Measurements from ENCODE around the gene SH3RF2. TPM values are rescaled to one million over a fixed set of nuclear protein-coding genes. Genes with fewer than 3 reads are reported as not detected.

SH3RF2 gene
- total and polyA plus RNA-seq, 4 donors: 1.0 to 10.5 (median 4.9) TPM

GRCh38 chr5:146071171-146071570 lies 134.8 kb downstream of the SH3RF2 start:
- Histone ChIP-seq H3K4me3 (ENCODE audit: low read depth in 1 of 3, low read length in 3 of 3) (no peak overlapping the region), H3K9me3 (ENCODE audit: control insufficient read depth in 4 of 4, low read length in 3 of 4) (no peaks in the 10 kb centered on the region), H3K9ac (ENCODE audit: low read depth in 1 of 2, low read length in 2 of 2) (no peak overlapping the region), H3K27me3 (ENCODE audit: control insufficient read depth in 4 of 4, insufficient read depth in 4 of 4, low read length in 3 of 4) (no peaks in the 10 kb centered on the region), H3K27ac (ENCODE audit: low read depth in 1 of 2, low read length in 2 of 2) (no peak overlapping the region), H3K36me3 (ENCODE audit: control insufficient read depth in 4 of 4, insufficient read depth in 3 of 4, low read depth in 1 of 4, low read length in 3 of 4) (no peaks in the 10 kb centered on the region), H3K4me1 (ENCODE audit: control insufficient read depth in 4 of 4, insufficient read depth in 4 of 4, low read length in 3 of 4) (no peaks in the 10 kb centered on the region)
- 66% methylated on average over 4 of the region's 4 CpGs for WGBS
- DNase-seq (ENCODE audit: low spot score): no peak
- no peak for TF ChIP-seq ATF3 (IDR thresholded peaks at IDR 0.05)
- no peak for TF ChIP-seq FOXA1 (IDR thresholded peaks at IDR 0.05)
- TF ChIP-seq MAX (IDR thresholded peaks at IDR 0.05): no peak
- no peak for TF ChIP-seq HNF4A (conservative IDR thresholded peaks at IDR 0.05)

GRCh38 chr5:146072595-146072994 lies 136.2 kb downstream of the SH3RF2 start:
- Histone ChIP-seq H3K9me3 (ENCODE audit: control insufficient read depth in 4 of 4, low read length in 3 of 4) (no peaks in the 10 kb centered on the region), H3K4me1 (ENCODE audit: control insufficient read depth in 4 of 4, insufficient read depth in 4 of 4, low read length in 3 of 4) (no peaks in the 10 kb centered on the region), H3K27ac (ENCODE audit: low read depth in 1 of 2, low read length in 2 of 2) (no peak overlapping the region), H3K4me3 (ENCODE audit: low read depth in 1 of 3, low read length in 3 of 3) (no peak overlapping the region), H3K9ac (ENCODE audit: low read depth in 1 of 2, low read length in 2 of 2) (no peak overlapping the region), H3K27me3 (ENCODE audit: control insufficient read depth in 4 of 4, insufficient read depth in 4 of 4, low read length in 3 of 4) (no peaks in the 10 kb centered on the region), H3K36me3 (ENCODE audit: control insufficient read depth in 4 of 4, insufficient read depth in 3 of 4, low read depth in 1 of 4, low read length in 3 of 4) (no peaks in the 10 kb centered on the region)
- DNase-seq (ENCODE audit: low spot score): no peak
- 93% methylated on average over 2 of the region's 2 CpGs for WGBS
- TF ChIP-seq TAF1 (conservative IDR thresholded peaks at IDR 0.05): no peak
- no peak for TF ChIP-seq ZBTB33 (IDR thresholded peaks at IDR 0.05)
- TF ChIP-seq SP1 (IDR thresholded peaks at IDR 0.05): no peak
- TF ChIP-seq CTCF (IDR thresholded peaks at IDR 0.05; ENCODE audit: low read depth, low read length, missing input control): no peak
- no peak for TF ChIP-seq HNF4A (conservative IDR thresholded peaks at IDR 0.05)
- no peak for TF ChIP-seq HNF4G (IDR thresholded peaks at IDR 0.05)

GRCh38 chr5:146073239-146073900 lies 137.0 kb downstream of the SH3RF2 start:
- Histone ChIP-seq H3K27ac (ENCODE audit: low read depth in 1 of 2, low read length in 2 of 2) (no peak overlapping the region), H3K27me3 (ENCODE audit: control insufficient read depth in 4 of 4, insufficient read depth in 4 of 4, low read length in 3 of 4) (no peaks in the 10 kb centered on the region), H3K36me3 (ENCODE audit: control insufficient read depth in 4 of 4, insufficient read depth in 3 of 4, low read depth in 1 of 4, low read length in 3 of 4) (peaks cover 0 to under 1% (median 0%) of the 10 kb centered on the region in 4 donors), H3K9ac (ENCODE audit: low read depth in 1 of 2, low read length in 2 of 2) (no peak overlapping the region), H3K4me1 (ENCODE audit: control insufficient read depth in 4 of 4, insufficient read depth in 4 of 4, low read length in 3 of 4) (no peaks in the 10 kb centered on the region), H3K9me3 (ENCODE audit: control insufficient read depth in 4 of 4, low read length in 3 of 4) (no peaks in the 10 kb centered on the region), H3K4me3 (ENCODE audit: low read depth in 1 of 3, low read length in 3 of 3) (no peak overlapping the region)
- DNase-seq (ENCODE audit: low spot score): no peak
- TF ChIP-seq NR2F2 (IDR thresholded peaks at IDR 0.05): no peak
- no peak for TF ChIP-seq YY1 (IDR thresholded peaks at IDR 0.05)
- no peak for TF ChIP-seq FOXA2 (IDR thresholded peaks at IDR 0.05)
- TF ChIP-seq ATF3 (IDR thresholded peaks at IDR 0.05): no peak
- TF ChIP-seq FOXA1 (IDR thresholded peaks at IDR 0.05): no peak
- no peak for TF ChIP-seq HNF4G (IDR thresholded peaks at IDR 0.05)
- WGBS: 62% methylated on average over 9 of the region's 9 CpGs

Measured in liver (tissue), 9 donors.